ENCODE data around the gene GPR55. TPM values are rescaled to one million over a fixed set of nuclear protein-coding genes. Genes with fewer than 3 reads are reported as not detected.

GPR55 gene
- total and polyA plus RNA-seq, 12 donors, result 0.07 to 0.24 (median 0.14) TPM; not detected in 7

GRCh38 chr2:230956827-230957755 is 32.0 kb upstream of the GPR55 start:
- Histone ChIP-seq H3K36me3 (replicated peaks in 1 of 2) (no peaks in the 10 kb centered on the region), H3K27ac (no peak overlapping the region), H3K27me3 (no peaks in the 10 kb centered on the region), H3K9me3 (replicated peaks in 1 of 3) (no peaks in the 10 kb centered on the region), H3K4me3 (peak overlapping the region in 2 of 4 donors; percentile 6 to 37), H3K4me1 (replicated peaks in 1 of 2) (peaks cover 5 to 8% of the 10 kb centered on the region in 2 donors)
- no peak for TF ChIP-seq POLR2A (IDR thresholded peaks at IDR 0.05)
- TF ChIP-seq, protein P1, sequence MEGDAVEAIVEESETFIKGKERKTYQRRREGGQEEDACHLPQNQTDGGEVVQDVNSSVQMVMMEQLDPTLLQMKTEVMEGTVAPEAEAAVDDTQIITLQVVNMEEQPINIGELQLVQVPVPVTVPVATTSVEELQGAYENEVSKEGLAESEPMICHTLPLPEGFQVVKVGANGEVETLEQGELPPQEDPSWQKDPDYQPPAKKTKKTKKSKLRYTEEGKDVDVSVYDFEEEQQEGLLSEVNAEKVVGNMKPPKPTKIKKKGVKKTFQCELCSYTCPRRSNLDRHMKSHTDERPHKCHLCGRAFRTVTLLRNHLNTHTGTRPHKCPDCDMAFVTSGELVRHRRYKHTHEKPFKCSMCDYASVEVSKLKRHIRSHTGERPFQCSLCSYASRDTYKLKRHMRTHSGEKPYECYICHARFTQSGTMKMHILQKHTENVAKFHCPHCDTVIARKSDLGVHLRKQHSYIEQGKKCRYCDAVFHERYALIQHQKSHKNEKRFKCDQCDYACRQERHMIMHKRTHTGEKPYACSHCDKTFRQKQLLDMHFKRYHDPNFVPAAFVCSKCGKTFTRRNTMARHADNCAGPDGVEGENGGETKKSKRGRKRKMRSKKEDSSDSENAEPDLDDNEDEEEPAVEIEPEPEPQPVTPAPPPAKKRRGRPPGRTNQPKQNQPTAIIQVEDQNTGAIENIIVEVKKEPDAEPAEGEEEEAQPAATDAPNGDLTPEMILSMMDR (IDR thresholded peaks at IDR 0.05), result no peak
- 13 to 21% (median 15%) methylated on average over 32 to 43 of the region's 43 CpGs for WGBS, 4 donors
- intact Hi-C loops (cut with DNase I), result no loop called here
- DNase-seq, result peak; percentile 29 to 61 (median 55)

DNA sequence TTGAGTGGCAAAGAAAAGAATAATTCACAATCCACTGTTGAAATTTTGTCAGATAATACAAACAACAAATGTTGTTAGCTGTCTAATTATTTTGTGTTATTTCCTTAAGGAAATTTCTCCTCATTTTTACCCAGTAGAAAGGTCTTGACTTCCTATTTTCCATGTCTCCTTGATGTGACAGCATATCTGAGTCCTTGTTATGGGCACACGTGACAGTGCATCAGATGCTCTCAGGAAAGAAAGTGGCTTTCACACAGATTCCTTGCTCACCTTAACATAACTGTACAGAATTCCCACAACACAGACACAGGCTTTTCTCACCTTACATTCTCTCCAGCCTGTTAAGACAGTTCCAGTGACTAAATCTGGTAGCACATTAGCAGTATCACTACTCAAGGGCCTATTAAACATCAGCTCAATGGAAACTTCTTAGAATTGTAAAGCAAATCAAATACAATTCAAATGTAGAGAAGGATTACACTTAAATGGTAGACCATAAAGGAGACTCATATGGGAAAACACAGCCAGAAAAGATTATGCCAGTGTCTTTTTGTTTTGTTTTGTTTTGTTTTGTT is 30.2 kb upstream of the GPR55 start:
- Histone ChIP-seq H3K4me3 (no peak overlapping the region), H3K9me3 (replicated peaks in 1 of 3) (no peaks in the 10 kb centered on the region), H3K4me1 (replicated peaks in 1 of 2) (peaks cover 5 to 8% of the 10 kb centered on the region in 2 donors), H3K27me3 (no peaks in the 10 kb centered on the region), H3K36me3 (replicated peaks in 1 of 2) (no peaks in the 10 kb centered on the region), H3K27ac (no peak overlapping the region)
- TF ChIP-seq POLR2A (IDR thresholded peaks at IDR 0.05), result no peak
- TF ChIP-seq, protein P1 (IDR thresholded peaks at IDR 0.05), result no peak
- DNase-seq, result no peak
- WGBS, 4 donors, result 69 to 78% (median 73%) methylated on average over 1 of the region's 1 CpG
- intact Hi-C loops (cut with DNase I), result no loop called here

DNA sequence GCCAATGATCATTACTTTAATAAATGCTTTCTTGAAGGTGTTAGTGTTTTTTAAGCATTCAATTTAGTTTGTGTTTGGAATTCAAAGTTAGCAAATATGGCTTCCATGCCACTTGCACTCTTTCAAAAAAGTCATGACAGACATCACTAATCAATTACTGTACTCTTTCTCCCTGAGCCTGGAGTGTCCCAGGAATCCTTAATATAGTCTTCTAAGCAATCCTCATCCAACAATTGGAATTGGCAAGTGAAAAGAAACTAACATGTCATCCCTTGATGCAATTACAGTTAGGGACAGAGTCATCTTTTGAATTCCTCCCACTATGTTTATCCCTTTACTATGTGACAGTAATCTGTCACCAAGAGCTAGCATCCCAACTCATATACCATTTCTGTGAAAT is 29.7 kb upstream of the GPR55 start:
- Histone ChIP-seq H3K9me3 (replicated peaks in 1 of 3) (no peaks in the 10 kb centered on the region), H3K4me1 (replicated peaks in 1 of 2) (peaks cover 5 to 8% of the 10 kb centered on the region in 2 donors), H3K4me3 (no peak overlapping the region), H3K27ac (no peak overlapping the region), H3K36me3 (replicated peaks in 1 of 2) (no peaks in the 10 kb centered on the region), H3K27me3 (no peaks in the 10 kb centered on the region)
- TF ChIP-seq, protein P1 (IDR thresholded peaks at IDR 0.05), result no peak
- no peak for TF ChIP-seq POLR2A (IDR thresholded peaks at IDR 0.05)
- intact Hi-C loops (cut with DNase I), result no loop called here
- no peak for DNase-seq

DNA sequence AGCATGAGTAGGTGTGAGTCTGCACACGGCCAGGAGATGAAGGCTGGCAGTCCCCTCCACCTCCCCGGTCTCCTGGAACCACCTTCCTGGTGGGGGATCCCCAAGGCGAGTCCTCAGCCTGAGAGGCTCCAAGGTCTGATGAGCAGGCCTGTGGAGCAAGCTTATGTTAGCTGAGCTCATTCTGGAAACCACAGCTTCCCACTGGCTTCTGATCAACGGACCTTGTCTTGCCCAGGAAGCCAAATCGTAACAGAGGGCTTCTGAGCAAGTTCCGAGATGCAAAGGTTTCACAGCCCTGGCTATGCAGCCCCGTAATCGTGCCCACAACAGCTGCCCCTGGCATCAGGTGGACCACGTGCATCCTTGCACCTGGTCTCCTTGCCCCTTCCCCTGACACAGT is 28.8 kb upstream of the GPR55 start:
- 66 to 82% (median 78%) methylated on average over 5 to 9 of the region's 9 CpGs for WGBS, 4 donors
- no peaks in the 10 kb centered on the region for H3K27me3 ChIP-seq
- intact Hi-C loops (cut with DNase I), result no loop called here
- H3K4me1 ChIP-seq (replicated peaks in 1 of 2), result peaks cover 5 to 8% of the 10 kb centered on the region in 2 donors
- no peak overlapping the region for H3K27ac ChIP-seq
- no peaks in the 10 kb centered on the region for H3K36me3 ChIP-seq (replicated peaks in 1 of 2)
- no peak for TF ChIP-seq POLR2A (IDR thresholded peaks at IDR 0.05)
- TF ChIP-seq, protein P1 (IDR thresholded peaks at IDR 0.05), result no peak
- no peak overlapping the region for H3K4me3 ChIP-seq
- DNase-seq, result peak in 1 of 7 donors; percentile 23
- H3K9me3 ChIP-seq (replicated peaks in 1 of 3), result no peaks in the 10 kb centered on the region
